Fibroblast of villous mesenchyme (primary cell): ENCODE results near the gene CDH11. TPM values are rescaled to one million over a fixed set of nuclear protein-coding genes. Genes with fewer than 3 reads are reported as not detected.

Experiments
- DNase-seq: peaks from one replicate; pipeline ENCODE4 v3.0.0-alpha.2; 2010; ENCODE audit warnings: low read depth
- H3K4me3 ChIP-seq: 2 replicates; pipeline ENCODE4 v1.5.1; 2011; ENCODE audit warnings: low read depth, mild to moderate bottlenecking, low read length
- CTCF ChIP-seq: IDR thresholded peaks from 2 replicates; pipeline ENCODE4 v1.5.1; 2012; ENCODE audit warnings: low read depth, mild to moderate bottlenecking, low read length; ENCODE audit not compliant: insufficient read depth
- total RNA-seq: library from RNA; depleted of rRNA; stranded (reverse); fragments of >200 nt; gene quantifications from 2 replicates; pipeline ENCODE4 v1.2.3, GENCODE V29; 2012

Gene CDH11
- total RNA-seq, 1 donor = 290 TPM

- peak; percentile 88 for DNase-seq
Observed at GRCh38 chr16:65068151-65068740, 53.6 kb downstream of the CDH11 start.

GRCh38 chr16:65066651-65067050 is 55.2 kb downstream of the CDH11 start:
- no peak for TF ChIP-seq CTCF
- peak; percentile 61 for DNase-seq
- no peak overlapping the region for H3K4me3 ChIP-seq

More at GRCh38 chr16:65068151-65068740, 53.6 kb downstream of the CDH11 start:
- no peak for TF ChIP-seq CTCF
- H3K4me3 ChIP-seq = no peak overlapping the region

- no peak for TF ChIP-seq CTCF
- DNase-seq = no peak
- H3K4me3 ChIP-seq = no peak overlapping the region
Observed at GRCh38 chr16:65065031-65065430, 56.8 kb downstream of the CDH11 start.

- no peak overlapping the region for H3K4me3 ChIP-seq
- TF ChIP-seq CTCF = no peak
- DNase-seq = no peak
Observed at GRCh38 chr16:65064131-65064530, 57.7 kb downstream of the CDH11 start.

- peak; percentile 13 for TF ChIP-seq CTCF
- H3K4me3 ChIP-seq = no peak overlapping the region
- peak; percentile 51 for DNase-seq
Observed at GRCh38 chr16:65062736-65063583, 58.9 kb downstream of the CDH11 start.

- DNase-seq = no peak
- TF ChIP-seq CTCF = no peak
- no peak overlapping the region for H3K4me3 ChIP-seq
Observed at GRCh38 chr16:65061935-65062518, 59.8 kb downstream of the CDH11 start.
